Stomach (tissue), 4 donors: Measurements from ENCODE around the gene COA1.

ENCODE experiments used
- CTCF ChIP-seq, 7 experiments: fragments of 450-650 bp in 4 of 7; fragments of 200-600 bp in 3 of 7; sonication (generic) in 3 of 7; IDR thresholded peaks; one replicate each; pipeline ENCODE4 v1.5.1; 2016 to 2019; ENCODE audit warnings: antibody characterized with exemption in 7 of 7, control low read depth in 2 of 7, mild to moderate bottlenecking in 1 of 7
- POLR2A ChIP-seq, 4 donors: fragments of 450-650 bp; IDR thresholded peaks; one replicate each; pipeline ENCODE4 v1.6.1; 2016; ENCODE audit warnings: antibody characterized with exemption in 4 of 4, control low read depth in 2 of 4, mild to moderate bottlenecking in 1 of 4, moderate library complexity in 1 of 4

- TF ChIP-seq CTCF (IDR thresholded peaks at IDR 0.05) (no peak), POLR2A (IDR thresholded peaks at IDR 0.05) (no peak)
Measured at GRCh38 chr7:43680736-43681135, 48.6 kb downstream of the COA1 start.
